Renal cortex interstitium (tissue), 15 donors: ENCODE data around the gene VCY. TPM values are rescaled to one million over a fixed set of nuclear protein-coding genes. Genes with fewer than 3 reads are reported as not detected.
"Not testable (repeated sequence)": the region's sequence is repeated elsewhere in the genome, so short reads cannot be mapped to it uniquely, and the experiment has no call there.

Experiments
- DNase-seq, 11 donors: peaks; one replicate each; pipeline ENCODE4 v3.0.0-alpha.2; 2013; ENCODE audit warnings: low read depth in 9 of 11, low spot score in 4 of 11; ENCODE audit errors: extremely low read depth in 1 of 11
- long read RNA-seq, 16 experiments: transcript quantifications; one replicate each; lab custom pipeline, GENCODE V29; 2026
- polyA plus RNA-seq, 3 donors: library from polyadenylated mRNA; unstranded; fragments of 120-200 nt; gene quantifications; one replicate each; pipeline ENCODE4 v1.2.1, GENCODE V29; 2013; ENCODE audit not compliant: insufficient read length in 3 of 3

The VCY gene
- polyA plus RNA-seq: not detected
- long read RNA-seq, donor 1: 0 reads
- long read RNA-seq, donor 2: 0 reads
- long read RNA-seq, donor 3: 0 reads
- long read RNA-seq, donor 4: 0 reads
- long read RNA-seq, donor 5: 0 reads
- long read RNA-seq, donor 6: 0 reads
- long read RNA-seq, donor 7: 0 reads
- long read RNA-seq, donor 8: 0 reads
- long read RNA-seq, donor 9: 0 reads
- long read RNA-seq, donor 10: 0 reads
- long read RNA-seq, donor 11: 0 reads
- long read RNA-seq, donor 12: 0 reads
- long read RNA-seq, donor 13: 0 reads
- long read RNA-seq, donor 14: 0 reads
- long read RNA-seq, donor 15: 0 reads
- long read RNA-seq, donor 16: 0 reads

- not testable (repeated sequence) for DNase-seq
Observed at GRCh38 chrY:13986373-13986772, at the start of gene VCY. VCY (minus strand) TSS chrY:13986473; CDS start chrY:13986440, 33 bp downstream.

GRCh38 chrY:14030395-14030794 is 44.1 kb upstream of the VCY start:
- DNase-seq: not testable (repeated sequence)

GRCh38 chrY:14011916-14012315 is 25.6 kb upstream of the VCY start:
- not testable (repeated sequence) for DNase-seq

GRCh38 chrY:13942406-13942805 is 43.9 kb downstream of the VCY start:
- DNase-seq: not testable (repeated sequence)

Other genes with a start within 250 kb of the VCY start
- not detected for gene VCY1B, start 69.8 kb upstream of the VCY start, polyA plus RNA-seq